NT2/D1 (cell line): ENCODE measurements around the gene KRT17.

ENCODE experiments used
- SUZ12 ChIP-seq: IDR thresholded peaks from 2 replicates; pipeline ENCODE4 v1.6.1; 2011; ENCODE audit not compliant: insufficient read length, insufficient read depth; ENCODE audit errors: extremely low read depth
- YY1 ChIP-seq: IDR thresholded peaks from 2 replicates; pipeline ENCODE4 v1.6.1; 2011; ENCODE audit not compliant: insufficient read length, insufficient read depth

GRCh38 chr17:41647940-41648410 lies 23.6 kb upstream of the KRT17 start:
- TF ChIP-seq YY1, result no peak
- no peak for TF ChIP-seq SUZ12
